ENCODE data around the gene SSBP2.

The SSBP2 gene

GRCh38 chr5:81402192-81402930 is 348.5 kb downstream of the SSBP2 start:
- Histone ChIP-seq H3K27ac (ENCODE audit: low read depth, low read length) (no peak overlapping the region), H3K4me1 (ENCODE audit: insufficient read depth, low read length) (no peaks in the 10 kb centered on the region), H3K4me3 (ENCODE audit: low read depth in 1 of 2, low read length in 2 of 2) (no peak overlapping the region), H3K9me3 (ENCODE audit: low read length) (no peaks in the 10 kb centered on the region), H3K36me3 (ENCODE audit: insufficient read depth, low read length) (no peaks in the 10 kb centered on the region), H3K27me3 (ENCODE audit: control insufficient read depth in 1 of 2, insufficient read depth in 2 of 2, low read length in 2 of 2) (no peaks in the 10 kb centered on the region), H3K9ac (ENCODE audit: low read length) (no peak overlapping the region)

DNA sequence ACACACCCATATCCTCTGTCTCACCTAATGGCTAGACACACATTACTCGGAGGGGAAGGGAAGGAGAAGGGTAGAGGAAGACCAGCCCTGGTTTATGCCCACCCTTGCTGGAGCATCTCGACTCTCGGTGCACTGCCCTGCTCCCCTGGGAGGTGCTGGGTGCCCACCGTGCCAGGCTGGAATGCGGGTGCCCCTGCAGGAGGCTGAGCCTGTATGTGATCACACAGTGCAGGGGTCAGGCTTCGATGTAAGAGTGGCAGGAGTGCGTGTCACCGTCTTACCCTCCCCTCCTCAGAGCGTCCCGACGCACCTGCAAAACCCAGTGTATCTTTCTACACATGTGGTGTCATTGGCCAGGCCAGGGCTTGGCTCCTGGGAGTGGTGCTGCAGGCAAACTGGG is 349.6 kb downstream of the SSBP2 start:
- Histone ChIP-seq H3K4me1 (ENCODE audit: insufficient read depth, low read length) (no peaks in the 10 kb centered on the region), H3K4me3 (ENCODE audit: low read depth in 1 of 2, low read length in 2 of 2) (no peak overlapping the region), H3K27me3 (ENCODE audit: control insufficient read depth in 1 of 2, insufficient read depth in 2 of 2, low read length in 2 of 2) (no peaks in the 10 kb centered on the region)

GRCh38 chr5:81400375-81400774 is 350.5 kb downstream of the SSBP2 start:
- Histone ChIP-seq H3K27me3 (ENCODE audit: control insufficient read depth in 1 of 2, insufficient read depth in 2 of 2, low read length in 2 of 2) (peaks cover 0 to 1% of the 10 kb centered on the region in 2 donors), H3K27ac (ENCODE audit: low read depth, low read length) (no peak overlapping the region), H3K36me3 (ENCODE audit: insufficient read depth, low read length) (no peaks in the 10 kb centered on the region), H3K4me3 (ENCODE audit: low read depth in 1 of 2, low read length in 2 of 2) (no peak overlapping the region), H3K9me3 (ENCODE audit: low read length) (no peaks in the 10 kb centered on the region), H3K4me1 (ENCODE audit: insufficient read depth, low read length) (no peaks in the 10 kb centered on the region), H3K9ac (ENCODE audit: low read length) (no peak overlapping the region)

More for the DNA sequence above, 349.6 kb downstream of the SSBP2 start:
- H3K9me3 ChIP-seq (ENCODE audit: low read length) = no peaks in the 10 kb centered on the region
- H3K27ac ChIP-seq (ENCODE audit: low read depth, low read length) = no peak overlapping the region
- no peaks in the 10 kb centered on the region for H3K36me3 ChIP-seq (ENCODE audit: insufficient read depth, low read length)
- H3K9ac ChIP-seq (ENCODE audit: low read length) = no peak overlapping the region

DNA sequence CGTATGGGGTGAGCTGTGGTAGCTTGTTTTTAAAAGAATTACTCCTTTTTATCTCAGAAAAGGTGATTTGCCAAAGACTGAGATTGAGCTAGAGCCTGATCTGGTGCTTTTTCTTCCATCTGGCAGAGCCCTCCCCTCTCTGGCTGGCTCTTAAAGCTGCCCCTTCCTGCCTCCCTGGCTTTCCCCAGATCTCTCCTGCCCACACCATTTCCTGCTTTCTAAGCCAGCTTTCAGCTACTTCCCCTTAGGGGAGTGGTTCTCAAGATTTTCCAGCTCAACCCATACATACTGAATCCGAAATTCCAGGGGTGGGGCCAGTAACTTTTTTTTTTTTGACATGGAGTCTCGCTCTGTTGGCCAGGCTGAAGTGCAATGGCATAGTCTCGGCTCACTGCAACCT is 352.2 kb downstream of the SSBP2 start:
- peaks cover 12 to 15% of the 10 kb centered on the region in 2 donors for H3K27me3 ChIP-seq (ENCODE audit: control insufficient read depth in 1 of 2, insufficient read depth in 2 of 2, low read length in 2 of 2)
- H3K9ac ChIP-seq (ENCODE audit: low read length) = no peak overlapping the region
- no peaks in the 10 kb centered on the region for H3K9me3 ChIP-seq (ENCODE audit: low read length)
- H3K27ac ChIP-seq (ENCODE audit: low read depth, low read length) = no peak overlapping the region
- no peaks in the 10 kb centered on the region for H3K4me1 ChIP-seq (ENCODE audit: insufficient read depth, low read length)
- no peaks in the 10 kb centered on the region for H3K36me3 ChIP-seq (ENCODE audit: insufficient read depth, low read length)
- H3K4me3 ChIP-seq (ENCODE audit: low read depth in 1 of 2, low read length in 2 of 2) = no peak overlapping the region

DNA sequence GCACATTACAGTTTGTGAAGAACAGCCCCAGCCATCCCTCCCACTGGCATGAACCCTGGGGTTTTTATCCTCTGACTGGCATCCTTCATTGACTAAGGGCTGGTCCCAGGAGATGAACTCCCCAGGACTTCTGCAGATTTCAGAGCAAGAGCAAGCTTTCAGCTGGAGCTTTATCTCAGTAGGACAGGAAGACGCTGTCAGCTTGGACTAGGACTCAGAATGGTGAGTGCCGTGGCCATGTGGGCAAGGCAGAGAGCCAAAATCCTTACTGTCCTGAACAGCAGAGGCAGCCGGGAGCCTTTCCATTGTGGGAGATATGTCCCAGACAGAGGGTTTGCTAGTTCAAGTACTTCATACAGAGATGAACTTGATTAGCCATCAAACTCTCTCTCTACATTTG is 353.7 kb downstream of the SSBP2 start:
- H3K27ac ChIP-seq (ENCODE audit: low read depth, low read length) = no peak overlapping the region
- H3K36me3 ChIP-seq (ENCODE audit: insufficient read depth, low read length) = no peaks in the 10 kb centered on the region
- H3K4me3 ChIP-seq (ENCODE audit: low read depth in 1 of 2, low read length in 2 of 2) = no peak overlapping the region
- H3K27me3 ChIP-seq (ENCODE audit: control insufficient read depth in 1 of 2, insufficient read depth in 2 of 2, low read length in 2 of 2) = peaks cover 12 to 25% of the 10 kb centered on the region in 2 donors
- no peaks in the 10 kb centered on the region for H3K9me3 ChIP-seq (ENCODE audit: low read length)
- H3K4me1 ChIP-seq (ENCODE audit: insufficient read depth, low read length) = peaks cover 4% of the 10 kb centered on the region
- H3K9ac ChIP-seq (ENCODE audit: low read length) = no peak overlapping the region

DNA sequence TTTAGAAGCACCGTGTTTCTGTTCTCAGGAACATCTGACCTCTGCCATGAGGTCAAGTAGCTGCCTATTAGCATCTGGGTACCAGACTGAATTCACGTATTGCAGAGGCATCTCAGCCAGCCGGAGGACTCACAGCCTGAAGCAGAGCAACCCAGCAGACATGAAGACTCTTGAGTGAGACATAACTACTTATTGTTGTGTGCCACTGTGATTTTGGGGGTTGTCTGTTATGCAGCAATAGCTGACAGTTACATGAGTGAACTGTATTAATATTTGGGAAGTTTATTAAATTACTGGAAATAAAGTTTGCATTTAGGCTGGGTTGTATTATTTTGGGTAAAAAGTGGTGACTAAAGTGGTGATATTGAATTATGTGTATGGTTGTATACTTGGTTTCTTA is 355.6 kb downstream of the SSBP2 start:
- Histone ChIP-seq H3K27me3 (ENCODE audit: control insufficient read depth in 1 of 2, insufficient read depth in 2 of 2, low read length in 2 of 2) (peaks cover 18 to 27% of the 10 kb centered on the region in 2 donors), H3K9ac (ENCODE audit: low read length) (no peak overlapping the region), H3K4me1 (ENCODE audit: insufficient read depth, low read length) (peaks cover 4% of the 10 kb centered on the region), H3K36me3 (ENCODE audit: insufficient read depth, low read length) (no peaks in the 10 kb centered on the region), H3K4me3 (ENCODE audit: low read depth in 1 of 2, low read length in 2 of 2) (no peak overlapping the region), H3K9me3 (ENCODE audit: low read length) (no peaks in the 10 kb centered on the region), H3K27ac (ENCODE audit: low read depth, low read length) (no peak overlapping the region)

- H3K4me1 ChIP-seq (ENCODE audit: insufficient read depth, low read length) = peaks cover 4% of the 10 kb centered on the region
- peaks cover 18 to 29% of the 10 kb centered on the region in 2 donors for H3K27me3 ChIP-seq (ENCODE audit: control insufficient read depth in 1 of 2, insufficient read depth in 2 of 2, low read length in 2 of 2)
- no peaks in the 10 kb centered on the region for H3K36me3 ChIP-seq (ENCODE audit: insufficient read depth, low read length)
- no peak within 1 kb of the TSS for H3K27ac ChIP-seq (ENCODE audit: low read depth, low read length)
- peak within 1 kb of the TSS; percentile 32 to 50 for H3K4me3 ChIP-seq (ENCODE audit: low read depth in 1 of 2, low read length in 2 of 2)
- H3K9me3 ChIP-seq (ENCODE audit: low read length) = no peaks in the 10 kb centered on the region
- no peak within 1 kb of the TSS for H3K9ac ChIP-seq (ENCODE audit: low read length)
Measured at GRCh38 chr5:81393783-81394718, 356.8 kb downstream of the SSBP2 start, which contains the start of gene ACOT12. TSS of gene ACOT12 (minus strand) at chr5:81394134. CDS start at chr5:81394114, 20 bp downstream.

GRCh38 chr5:81393430-81393782 is 357.5 kb downstream of the SSBP2 start:
- peaks cover 18 to 31% of the 10 kb centered on the region in 2 donors for H3K27me3 ChIP-seq (ENCODE audit: control insufficient read depth in 1 of 2, insufficient read depth in 2 of 2, low read length in 2 of 2)
- H3K4me3 ChIP-seq (ENCODE audit: low read depth in 1 of 2, low read length in 2 of 2) = peak overlapping the region; percentile 32 to 50
- no peaks in the 10 kb centered on the region for H3K36me3 ChIP-seq (ENCODE audit: insufficient read depth, low read length)
- H3K9ac ChIP-seq (ENCODE audit: low read length) = no peak overlapping the region
- no peak overlapping the region for H3K27ac ChIP-seq (ENCODE audit: low read depth, low read length)
- no peaks in the 10 kb centered on the region for H3K9me3 ChIP-seq (ENCODE audit: low read length)
- H3K4me1 ChIP-seq (ENCODE audit: insufficient read depth, low read length) = peaks cover 4% of the 10 kb centered on the region

DNA sequence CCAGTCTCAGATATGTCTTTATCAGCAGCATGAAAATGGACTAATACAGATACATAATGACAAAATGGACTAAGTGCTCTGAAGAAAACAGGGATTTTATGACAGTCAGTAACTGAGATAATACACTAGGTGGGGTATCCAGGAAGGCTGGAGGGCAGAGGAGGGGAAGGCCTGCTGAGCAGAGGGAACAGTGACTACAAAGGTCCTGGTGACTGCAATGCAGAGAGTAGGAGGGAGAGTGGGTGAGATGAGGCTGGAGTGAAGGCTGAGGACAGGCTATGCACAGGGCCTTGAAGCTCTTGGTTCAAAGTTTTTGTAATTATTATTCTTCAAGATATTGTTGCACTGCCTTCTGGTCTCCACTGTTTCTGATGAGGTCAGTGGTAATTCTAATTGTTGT is 361.9 kb downstream of the SSBP2 start:
- Histone ChIP-seq H3K9ac (ENCODE audit: low read length) (no peak overlapping the region), H3K4me3 (ENCODE audit: low read depth in 1 of 2, low read length in 2 of 2) (no peak overlapping the region), H3K27me3 (ENCODE audit: control insufficient read depth in 1 of 2, insufficient read depth in 2 of 2, low read length in 2 of 2) (peaks cover 6 to 21% of the 10 kb centered on the region in 2 donors), H3K36me3 (ENCODE audit: insufficient read depth, low read length) (no peaks in the 10 kb centered on the region), H3K4me1 (ENCODE audit: insufficient read depth, low read length) (peaks cover 4% of the 10 kb centered on the region), H3K27ac (ENCODE audit: low read depth, low read length) (no peak overlapping the region), H3K9me3 (ENCODE audit: low read length) (no peaks in the 10 kb centered on the region)

DNA sequence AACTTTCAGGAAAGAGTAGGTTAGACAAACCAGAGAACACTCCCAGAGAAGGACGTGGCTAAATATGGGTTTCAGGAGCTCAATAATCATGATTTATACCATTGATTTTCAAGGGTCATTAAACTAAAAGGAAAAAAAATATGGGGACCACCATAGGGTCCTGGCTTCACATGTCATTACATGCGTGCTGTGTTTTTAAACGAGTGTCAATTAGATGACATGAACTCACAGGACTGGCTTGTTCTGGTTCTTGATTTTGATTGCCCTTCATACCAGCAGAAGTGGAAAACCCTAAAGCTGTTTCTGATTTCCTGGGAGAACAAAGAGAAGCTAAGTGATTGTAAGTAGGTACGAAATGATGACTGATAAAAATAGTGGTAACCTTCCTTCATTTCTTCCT is 362.7 kb downstream of the SSBP2 start:
- Histone ChIP-seq H3K9me3 (ENCODE audit: low read length) (no peaks in the 10 kb centered on the region), H3K36me3 (ENCODE audit: insufficient read depth, low read length) (no peaks in the 10 kb centered on the region), H3K9ac (ENCODE audit: low read length) (no peak overlapping the region), H3K4me3 (ENCODE audit: low read depth in 1 of 2, low read length in 2 of 2) (no peak overlapping the region), H3K4me1 (ENCODE audit: insufficient read depth, low read length) (no peaks in the 10 kb centered on the region), H3K27me3 (ENCODE audit: control insufficient read depth in 1 of 2, insufficient read depth in 2 of 2, low read length in 2 of 2) (peaks cover 6 to 12% of the 10 kb centered on the region in 2 donors), H3K27ac (ENCODE audit: low read depth, low read length) (no peak overlapping the region)

- Histone ChIP-seq H3K36me3 (ENCODE audit: insufficient read depth, low read length) (no peaks in the 10 kb centered on the region), H3K4me1 (ENCODE audit: insufficient read depth, low read length) (no peaks in the 10 kb centered on the region), H3K27ac (ENCODE audit: low read depth, low read length) (no peak overlapping the region), H3K27me3 (ENCODE audit: control insufficient read depth in 1 of 2, insufficient read depth in 2 of 2, low read length in 2 of 2) (peaks cover 0 to 4% of the 10 kb centered on the region in 2 donors), H3K4me3 (ENCODE audit: low read depth in 1 of 2, low read length in 2 of 2) (no peak overlapping the region), H3K9me3 (ENCODE audit: low read length) (no peaks in the 10 kb centered on the region), H3K9ac (ENCODE audit: low read length) (no peak overlapping the region)
Measured at GRCh38 chr5:81383867-81384266, 367.0 kb downstream of the SSBP2 start.

All from muscle layer of colon (tissue), 2 donors.